Measurements from ENCODE around the gene LSP1. TPM values are rescaled to one million over a fixed set of nuclear protein-coding genes. Genes with fewer than 3 reads are reported as not detected.

Gene LSP1
- total RNA-seq, 1 experiment from 2014 or later, result 0.90 TPM

- no peak overlapping the region for H3K27ac ChIP-seq (ENCODE audit: low read length)
- no TSS peak for BruUV-seq (replicated peaks)
- H3K36me3 ChIP-seq (ENCODE audit: control insufficient read depth, insufficient read depth, low read length), result no peaks in the 10 kb centered on the region
- ChIA-PET CTCF (interaction anchor here (0.6 kb wide), 1 partner anchor 61 kb away, joined by 9 read pairs; no protein-coding TSS in a partner anchor), POLR2A (no interaction called here)
- no peaks in the 10 kb centered on the region for H3K4me1 ChIP-seq (ENCODE audit: control insufficient read depth, insufficient read depth, low read length)
- intact Hi-C loops (cut with micrococcal nuclease; ENCODE audit: unreplicated experiment), result loop anchor here (1.0 kb wide), 1 partner anchor 23 kb away; no protein-coding TSS in a partner anchor
- peaks cover 5% of the 10 kb centered on the region; the same call in 1 of the 2 replicates for H3K27me3 ChIP-seq (ENCODE audit: control insufficient read depth, insufficient read depth, low read length)
- no peaks in the 10 kb centered on the region for H3K9me3 ChIP-seq (ENCODE audit: control insufficient read depth, insufficient read depth, low read depth, low read length)
- TF ChIP-seq TCF7L2 (IDR thresholded peaks at IDR 0.05; ENCODE audit: low read depth, low read length) (no peak), POLR2AphosphoS5 (IDR thresholded peaks at IDR 0.05; ENCODE audit: low read depth, low read length) (no peak), SIN3A (IDR thresholded peaks at IDR 0.05; ENCODE audit: borderline replicate concordance, insufficient read depth, low read depth, low read length) (no peak), REST (IDR thresholded peaks at IDR 0.05; ENCODE audit: insufficient read depth in 1 of 2, low read depth in 2 of 2, low read length in 1 of 2) (no peak), CTCF (IDR thresholded peaks at IDR 0.05) (no peak)
- DNase-seq (ENCODE audit: low read depth, low spot score) (no peak), ATAC-seq (no peak)
- in situ Hi-C loops (cut with HindIII; ENCODE audit: low pct_unique_long_range_greater_than_20kb, low sequenced_read_pairs), result no loop called here
- no peak overlapping the region for H3K4me3 ChIP-seq (ENCODE audit: low read depth in 2 of 2, low read length in 2 of 2)
Measured at GRCh38 chr11:1893581-1894359, 40.9 kb downstream of the LSP1 start.

GRCh38 chr11:1894759-1895158 lies 41.9 kb downstream of the LSP1 start:
- no TSS peak for BruUV-seq (replicated peaks)
- intact Hi-C loops (cut with micrococcal nuclease; ENCODE audit: unreplicated experiment), result no loop called here
- ChIA-PET CTCF (interaction anchor here (0.6 kb wide), 1 partner anchor 62 kb away, joined by 9 read pairs; no protein-coding TSS in a partner anchor), POLR2A (no interaction called here)
- in situ Hi-C loops (cut with HindIII; ENCODE audit: low pct_unique_long_range_greater_than_20kb, low sequenced_read_pairs), result no loop called here
- ATAC-seq (no peak), DNase-seq (ENCODE audit: low read depth, low spot score) (no peak)
- Histone ChIP-seq H3K36me3 (ENCODE audit: control insufficient read depth, insufficient read depth, low read length) (no peaks in the 10 kb centered on the region), H3K27me3 (ENCODE audit: control insufficient read depth, insufficient read depth, low read length) (peaks cover 5% of the 10 kb centered on the region; the same call in 1 of the 2 replicates), H3K4me1 (ENCODE audit: control insufficient read depth, insufficient read depth, low read length) (no peaks in the 10 kb centered on the region), H3K9me3 (ENCODE audit: control insufficient read depth, insufficient read depth, low read depth, low read length) (no peaks in the 10 kb centered on the region), H3K4me3 (ENCODE audit: low read depth in 2 of 2, low read length in 2 of 2) (no peak overlapping the region), H3K27ac (ENCODE audit: low read length) (no peak overlapping the region)
- no peak for TF ChIP-seq POLR2AphosphoS5 (IDR thresholded peaks at IDR 0.05; ENCODE audit: low read depth, low read length)
- TF ChIP-seq TCF7L2 (IDR thresholded peaks at IDR 0.05; ENCODE audit: low read depth, low read length), result no peak
- TF ChIP-seq REST (IDR thresholded peaks at IDR 0.05; ENCODE audit: insufficient read depth in 1 of 2, low read depth in 2 of 2, low read length in 1 of 2), result no peak

Data from Panc1 (cell line).